NK-92 treated with Interleukin-12 subunit alpha and Interleukin-12 subunit beta, amount 100 ng/mL, for 24 hours (cell line): ENCODE measurements around the gene PGBD1.
"Not testable (repeated sequence)": the region's sequence is repeated elsewhere in the genome, so short reads cannot be mapped to it uniquely, and the experiment has no call there.

Source experiments
- DNase-seq: peaks from one replicate; lab custom pipeline; 2025; lab: John Stamatoyannopoulos, UW

PGBD1 gene

DNA sequence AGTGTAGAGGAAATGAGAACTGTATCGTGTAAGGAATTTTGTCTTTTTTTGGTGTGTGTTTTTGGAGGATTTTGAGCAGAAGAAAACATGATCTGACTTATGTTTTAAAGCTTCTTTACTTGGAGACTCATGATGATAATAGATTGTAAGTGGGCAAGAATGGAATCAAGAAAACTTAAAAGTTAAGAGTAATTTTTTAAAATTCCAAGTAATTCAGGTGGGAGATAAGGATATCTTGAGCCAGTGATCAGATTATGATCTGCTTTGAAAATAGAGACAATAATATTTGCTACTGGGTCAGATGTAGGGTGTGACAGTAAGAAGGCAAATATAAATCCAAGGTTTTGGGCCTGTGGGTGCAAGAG is 13.7 kb upstream of the PGBD1 start:
- DNase-seq = no peak

DNA sequence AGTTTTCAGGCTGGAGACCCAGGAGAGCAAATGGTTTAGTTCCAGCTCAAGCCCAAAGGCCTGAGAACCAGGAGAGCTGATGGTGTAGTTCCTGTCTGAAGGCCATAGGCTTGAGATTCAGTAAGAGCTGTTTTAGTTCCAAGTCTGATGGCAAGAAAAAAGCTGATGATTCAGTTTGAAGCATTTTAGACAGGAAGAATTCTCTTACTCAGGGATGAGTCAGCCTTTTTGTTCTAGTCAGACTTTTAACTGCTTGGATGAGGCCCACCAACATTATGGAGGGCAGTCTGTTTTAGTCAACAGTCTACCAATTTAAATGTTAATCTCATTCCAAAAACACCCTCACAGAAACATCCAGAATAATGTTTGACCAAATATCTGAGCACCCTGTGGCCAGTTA is 11.9 kb upstream of the PGBD1 start:
- peak; percentile 4 for DNase-seq

DNA sequence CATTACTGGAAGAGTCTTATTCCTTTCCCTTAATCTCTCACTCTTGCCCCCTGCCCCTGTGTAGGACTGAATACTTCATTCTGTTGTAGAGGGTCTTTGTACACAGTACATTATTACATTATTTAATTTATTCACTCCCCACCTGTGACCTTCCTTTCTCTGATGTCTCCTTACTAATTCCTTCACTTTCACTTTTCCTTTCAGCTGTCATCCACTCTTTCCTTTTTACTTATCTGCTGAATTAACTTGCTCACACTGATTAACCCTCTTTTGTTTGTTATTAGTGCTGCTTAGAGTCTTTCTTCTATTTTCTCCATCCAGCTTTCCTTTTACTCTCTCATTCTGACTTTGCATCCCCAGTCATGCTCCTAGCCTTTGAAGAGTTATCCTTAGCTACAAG is 6.5 kb upstream of the PGBD1 start:
- DNase-seq = no peak

- DNase-seq = no peak
These were observed 3.6 kb upstream of the PGBD1 start for GRCh38 chr6:28277746-28278145.

- no peak for DNase-seq
These were observed 631 bp upstream of the PGBD1 start for GRCh38 chr6:28280595-28281287.

- no peak for DNase-seq
These were observed 1.6 kb downstream of the PGBD1 start for GRCh38 chr6:28282926-28283325.

DNA sequence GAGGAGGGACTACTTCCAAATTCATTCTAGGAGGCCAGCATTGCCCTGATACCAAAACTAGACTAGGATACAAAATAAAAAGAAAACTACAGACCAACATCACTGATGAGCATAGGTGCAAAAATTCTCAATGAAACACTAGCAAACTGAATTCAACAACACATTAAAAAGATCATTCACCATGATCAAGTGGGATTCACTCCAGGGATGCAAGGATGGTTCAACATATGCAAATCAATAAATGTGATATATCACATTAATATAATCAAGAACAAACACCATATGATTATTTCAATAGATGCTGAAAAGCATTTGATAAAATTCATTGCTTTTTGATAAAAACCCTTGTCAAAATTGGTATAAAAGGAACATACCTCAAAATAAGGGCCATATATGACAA is 10.2 kb downstream of the PGBD1 start:
- DNase-seq = no peak

GRCh38 chr6:28295326-28295725 is 14.0 kb downstream of the PGBD1 start:
- DNase-seq = no peak

DNA sequence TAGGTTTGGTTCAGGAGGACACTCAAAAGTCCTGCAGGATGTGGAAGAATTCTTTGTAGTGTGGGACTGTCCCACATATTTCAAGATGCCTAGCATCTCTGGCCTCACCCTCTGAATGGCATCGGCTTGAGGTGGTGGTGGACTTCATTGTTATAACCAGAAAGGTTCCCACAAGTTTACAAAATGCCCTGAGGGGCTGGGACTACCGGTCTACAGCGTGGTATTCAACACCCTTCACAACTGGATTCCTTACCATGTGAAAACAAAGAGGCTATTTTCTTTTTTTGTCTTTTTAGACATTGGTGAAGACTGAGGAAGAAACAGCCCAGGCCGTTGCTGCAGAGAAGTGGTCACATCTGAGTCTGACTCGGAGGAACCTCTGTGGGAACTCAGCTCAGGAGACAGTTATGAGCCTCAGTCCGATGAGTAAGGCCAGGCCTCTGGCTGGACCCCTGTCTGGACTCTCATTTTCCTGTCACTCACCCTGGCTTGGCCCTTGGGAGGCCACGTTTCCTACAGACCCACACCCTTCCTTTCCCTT is 15.2 kb downstream of the PGBD1 start:
- DNase-seq = no peak

DNA sequence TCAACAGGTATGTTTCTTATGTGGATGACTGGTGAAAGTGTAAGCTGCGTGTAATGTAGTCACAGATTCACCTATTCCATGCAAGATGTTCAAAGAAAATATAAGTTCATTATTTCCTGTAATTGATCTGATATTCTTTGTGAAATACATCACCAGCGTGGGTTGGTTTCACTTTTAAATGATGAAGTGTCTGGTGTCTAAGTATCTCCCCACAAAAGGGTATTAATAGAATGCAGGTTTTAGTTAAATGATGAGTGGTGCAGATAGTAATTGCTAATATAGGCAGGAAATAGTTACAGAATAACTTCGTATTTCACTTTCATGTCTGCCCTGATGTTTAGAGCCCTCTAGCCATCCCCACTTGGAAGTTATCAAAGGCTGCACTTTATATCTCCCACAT is 22.2 kb downstream of the PGBD1 start:
- DNase-seq = no peak

GRCh38 chr6:28306363-28306762 is 25.0 kb downstream of the PGBD1 start:
- DNase-seq = not testable (repeated sequence)

DNA sequence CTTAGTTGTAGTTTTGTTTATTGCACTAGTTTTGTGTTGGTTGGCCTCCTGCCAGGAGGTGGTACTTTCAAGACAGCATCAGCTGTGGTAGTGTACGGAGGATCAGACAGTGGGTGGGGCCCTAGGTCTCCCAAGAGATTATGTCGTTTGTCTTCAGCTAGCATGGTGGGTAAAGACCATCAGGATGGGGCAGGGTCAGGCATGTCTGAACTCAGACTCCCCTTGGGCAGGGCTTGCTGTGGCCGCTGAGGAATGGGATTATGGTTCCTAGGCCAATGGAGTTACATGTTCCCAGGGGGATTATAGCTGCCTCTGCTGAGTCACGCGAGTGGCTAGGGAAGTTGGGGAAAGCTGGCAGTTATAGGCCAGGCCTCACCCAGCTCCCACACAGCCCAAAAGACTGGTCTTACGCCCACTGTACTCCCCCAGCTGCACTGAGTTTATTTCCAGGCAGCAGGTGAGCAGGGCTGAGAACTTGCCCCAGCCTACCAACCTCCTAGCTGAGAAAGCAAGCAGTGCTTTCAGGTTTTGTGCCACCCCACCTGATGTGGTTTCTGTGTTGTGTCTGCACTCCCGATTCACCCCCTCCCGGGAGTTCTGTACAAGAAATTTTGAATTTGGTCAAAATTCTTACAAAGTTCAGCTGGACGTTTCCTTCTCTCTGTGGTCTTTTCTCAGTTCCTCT is 29.9 kb downstream of the PGBD1 start:
- no peak for DNase-seq

DNA sequence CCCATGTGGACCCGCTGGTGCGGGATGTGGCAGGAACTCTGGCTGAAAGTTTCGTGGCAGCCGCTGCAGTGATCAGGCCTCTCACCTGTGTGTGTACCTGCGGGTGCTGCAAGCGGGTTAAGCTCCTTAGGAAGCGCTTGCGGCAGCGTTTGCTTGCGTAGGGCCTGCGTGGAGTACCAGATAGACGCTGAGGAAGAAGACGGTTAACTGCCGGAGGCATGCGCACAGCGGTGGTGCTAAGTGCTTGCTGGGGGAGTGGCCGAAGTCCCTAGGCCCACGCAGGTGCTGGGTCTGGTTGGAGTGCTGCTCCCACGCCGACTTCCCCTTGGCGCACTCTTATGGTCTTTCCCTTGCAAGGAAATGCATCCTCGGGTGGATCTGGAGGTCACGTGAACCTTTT is 31.6 kb downstream of the PGBD1 start:
- no peak for DNase-seq

DNA sequence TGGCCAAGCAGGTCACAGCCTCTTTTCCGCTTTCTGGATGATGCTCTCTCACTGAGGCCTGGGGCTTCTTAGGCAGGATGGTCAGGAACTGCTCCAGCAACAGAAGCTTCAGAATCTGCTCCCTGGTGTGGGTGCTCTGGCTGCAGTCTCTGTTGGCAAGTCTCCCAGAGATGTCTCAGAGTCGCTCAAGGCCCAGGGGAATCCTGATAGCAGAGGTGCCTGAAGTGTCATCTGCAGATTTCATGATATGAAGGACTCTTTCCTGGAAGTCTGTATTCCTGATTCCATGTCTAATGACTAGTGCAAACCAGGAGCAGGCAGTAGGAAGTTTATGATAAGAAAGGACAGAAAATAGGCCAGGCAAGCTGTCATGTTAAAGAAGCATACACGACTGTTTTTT is 34.3 kb downstream of the PGBD1 start:
- no peak for DNase-seq

DNA sequence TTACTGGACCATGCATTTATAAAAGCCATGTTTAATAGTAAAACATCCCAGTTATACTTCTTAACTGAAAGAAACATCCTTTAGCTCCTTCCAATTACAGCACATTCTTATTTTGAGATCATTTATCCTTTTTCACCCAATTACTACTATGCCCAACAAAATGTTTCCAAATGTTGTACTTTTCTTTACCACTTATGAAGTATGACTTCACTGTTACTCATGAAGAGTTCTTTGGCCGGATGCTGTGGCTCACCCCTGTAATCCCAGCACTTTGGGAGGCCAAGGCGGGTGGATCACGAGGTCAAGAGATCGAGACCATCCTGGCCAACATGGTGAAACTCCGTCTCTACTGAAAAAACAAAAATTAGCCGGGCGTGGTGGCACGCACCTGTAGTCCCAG is 36.5 kb downstream of the PGBD1 start:
- DNase-seq = not testable (repeated sequence)

DNA sequence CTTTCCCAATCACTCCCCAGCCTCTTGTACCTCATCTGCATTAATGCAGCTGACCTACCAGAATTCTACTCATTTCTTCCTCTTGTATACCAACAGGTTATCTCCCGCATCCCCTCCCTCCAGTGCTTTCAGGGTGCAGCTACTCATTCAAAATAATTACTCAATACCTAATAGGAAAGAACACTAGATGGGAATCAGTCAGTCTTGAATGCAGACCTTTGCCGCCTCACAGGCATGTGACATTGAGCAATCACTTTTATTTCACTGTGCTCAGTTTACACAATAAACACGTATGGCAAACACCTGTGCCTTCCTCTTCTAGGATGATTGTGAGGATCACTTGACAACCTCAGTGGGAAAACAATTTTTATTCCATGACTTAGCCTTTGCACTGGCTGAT is 41.3 kb downstream of the PGBD1 start:
- DNase-seq = no peak

GRCh38 chr6:28323813-28324424 is 42.5 kb downstream of the PGBD1 start:
- DNase-seq = no peak

GRCh38 chr6:28326371-28326948 is 45.1 kb downstream of the PGBD1 start:
- no peak for DNase-seq

GRCh38 chr6:28330041-28330440 is 48.7 kb downstream of the PGBD1 start:
- no peak for DNase-seq

DNA sequence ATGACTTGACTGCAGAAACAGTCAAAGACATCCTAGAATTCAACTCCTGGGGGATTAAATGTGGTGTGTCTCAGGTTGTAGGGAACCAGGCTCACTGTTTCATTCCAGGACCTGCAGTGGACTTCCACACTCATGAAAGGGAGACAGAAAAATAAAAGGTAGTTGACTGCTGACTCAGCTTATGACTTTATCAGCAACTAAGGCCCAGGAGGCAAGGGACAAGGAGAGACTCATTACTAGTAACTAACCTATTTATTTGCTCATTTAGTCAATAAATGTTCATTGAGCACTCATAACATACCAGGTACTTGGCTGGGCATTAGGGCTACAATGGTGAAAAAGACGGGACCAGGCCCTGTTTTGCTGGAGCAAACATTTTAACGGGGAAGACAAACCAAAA is 51.7 kb downstream of the PGBD1 start:
- DNase-seq = no peak

GRCh38 chr6:28333599-28334018 is 52.2 kb downstream of the PGBD1 start:
- no peak for DNase-seq

DNA sequence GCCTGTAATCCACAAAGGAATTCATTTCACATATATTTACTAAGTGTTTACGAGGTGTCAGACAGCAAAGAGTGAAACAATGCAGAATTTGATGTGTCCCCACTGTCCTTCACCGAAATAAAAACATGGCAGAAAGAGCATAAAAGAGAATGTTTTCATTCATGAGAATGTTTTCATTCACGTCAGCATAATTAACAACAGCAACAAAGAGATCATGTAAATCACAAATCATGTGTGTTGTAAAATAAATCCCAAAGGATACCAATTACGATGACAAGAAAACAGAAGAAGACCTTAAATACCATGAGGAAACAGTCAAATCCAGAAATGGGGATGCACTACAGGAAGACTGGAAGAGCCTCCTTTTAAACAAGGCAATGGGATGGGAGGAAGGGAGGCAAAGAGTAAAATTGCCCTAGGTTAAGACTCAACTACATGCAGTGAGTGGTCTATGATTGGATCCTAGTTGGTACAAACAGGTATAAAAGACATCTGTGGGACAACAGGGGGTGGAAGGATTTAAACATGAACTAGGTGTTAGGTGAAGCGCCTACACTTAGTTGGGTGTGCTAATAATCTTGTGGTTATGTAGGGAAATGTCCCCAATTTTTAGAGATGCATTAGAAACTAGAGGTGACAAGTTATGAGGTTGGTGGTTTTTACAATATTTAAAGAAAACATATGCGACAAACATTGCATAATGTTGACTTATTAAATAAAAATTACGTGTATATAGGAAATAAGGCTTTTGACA is 53.1 kb downstream of the PGBD1 start:
- DNase-seq = no peak
